Neural cell (in vitro differentiated cells): ENCODE data around the gene HIVEP3. TPM values are rescaled to one million over a fixed set of nuclear protein-coding genes. Genes with fewer than 3 reads are reported as not detected.

ENCODE experiments used
- H2AFZ ChIP-seq: fragments of 200-600, 300-800 bp; sonication (generic), shearing (Covaris generic); 2 replicates; pipeline ENCODE4 v1.6.0; 2014; ENCODE audit warnings: low read depth, mild to moderate bottlenecking, antibody characterized with exemption, low read length, moderate library complexity
- H3F3A ChIP-seq: fragments of 200-600 bp; shearing (Covaris generic); 2 replicates; pipeline ENCODE4 v1.6.1; 2016; ENCODE audit warnings: mild to moderate bottlenecking, moderate library complexity, mixed read lengths, antibody characterized with exemption, low read length; ENCODE audit not compliant: insufficient read depth, poor library complexity, severe bottlenecking
- H3K27ac ChIP-seq: fragments of 200-600, 300-800 bp; sonication (generic), shearing (Covaris generic); 2 replicates; pipeline ENCODE4 v1.5.1; 2014; ENCODE audit warnings: mild to moderate bottlenecking, low read length, moderate library complexity
- H3K27me3 ChIP-seq: fragments of 300-800, 200-600 bp; sonication (generic), shearing (Covaris generic); 2 replicates; pipeline ENCODE4 v1.6.0; 2014; ENCODE audit warnings: mild to moderate bottlenecking, low read depth, low read length, moderate library complexity; ENCODE audit not compliant: insufficient read depth
- H3K36me3 ChIP-seq: fragments of 300-800, 200-600 bp; sonication (generic), shearing (Covaris generic); 2 replicates; pipeline ENCODE4 v1.5.1; 2014; ENCODE audit warnings: mild to moderate bottlenecking, antibody characterized with exemption, low read length, moderate library complexity; ENCODE audit not compliant: insufficient read depth
- H3K4me2 ChIP-seq: fragments of 300-800, 200-600 bp; sonication (generic), shearing (Covaris generic); 2 replicates; pipeline ENCODE4 v1.6.0; 2014; ENCODE audit warnings: mild to moderate bottlenecking, low read length
- H3K4me3 ChIP-seq: fragments of 300-800, 200-600 bp; sonication (generic), shearing (Covaris generic); 2 replicates; pipeline ENCODE4 v1.5.1; 2014; ENCODE audit warnings: mild to moderate bottlenecking, low read length, moderate library complexity
- H3K79me2 ChIP-seq: fragments of 200-600 bp; shearing (Covaris generic); replicated peaks from 2 replicates; pipeline ENCODE4 v1.6.0; 2014; ENCODE audit warnings: mild to moderate bottlenecking, low read length, moderate library complexity; ENCODE audit not compliant: insufficient read depth
- H3K9ac ChIP-seq: fragments of 300-800, 200-600 bp; sonication (generic), shearing (Covaris generic); 2 replicates; pipeline ENCODE4 v1.6.1; 2016; ENCODE audit warnings: mild to moderate bottlenecking, low read length, mixed read lengths
- H3K9me2 ChIP-seq: fragments of 200-600 bp; shearing (Covaris generic); 2 replicates; pipeline ENCODE4 v1.6.1; 2016; ENCODE audit warnings: mild to moderate bottlenecking, low read length, mixed read lengths; ENCODE audit not compliant: insufficient read depth
- H3K9me3 ChIP-seq: fragments of 200-600, 300-800 bp; sonication (generic), shearing (Covaris generic); 2 replicates; pipeline ENCODE4 v1.6.1; 2016; ENCODE audit warnings: mild to moderate bottlenecking, mixed run types, low read length, moderate library complexity, mixed read lengths
- H4K20me1 ChIP-seq: fragments of 200-600 bp; shearing (Covaris generic); 2 replicates; pipeline ENCODE4 v1.6.1; 2016; ENCODE audit warnings: mild to moderate bottlenecking, mixed run types; ENCODE audit not compliant: insufficient read depth
- EP300 ChIP-seq: fragments of 450-650 bp; conservative IDR thresholded peaks from 2 replicates; pipeline ENCODE4 v1.6.1; 2014; ENCODE audit warnings: antibody characterized with exemption, mild to moderate bottlenecking, moderate library complexity; ENCODE audit not compliant: poor library complexity, severe bottlenecking
- EZH2 ChIP-seq: fragments of 200-600, 300-800 bp; shearing (Covaris generic), sonication (generic); IDR thresholded peaks from 2 replicates; pipeline ENCODE4 v1.6.1; 2014; ENCODE audit warnings: antibody characterized with exemption, low read length, borderline replicate concordance, mild to moderate bottlenecking; ENCODE audit not compliant: insufficient read depth, poor library complexity, severe bottlenecking
- MXI1 ChIP-seq: fragments of 450-650 bp; conservative IDR thresholded peaks from 2 replicates; pipeline ENCODE4 v1.6.1; 2014; ENCODE audit warnings: antibody characterized with exemption, mild to moderate bottlenecking; ENCODE audit not compliant: poor library complexity, severe bottlenecking
- POLR2AphosphoS5 ChIP-seq: IDR thresholded peaks from 2 replicates; pipeline ENCODE4 v1.6.1; 2012
- RAD21 ChIP-seq: fragments of 450-650 bp; conservative IDR thresholded peaks from 2 replicates; pipeline ENCODE4 v1.6.1; 2014; ENCODE audit warnings: antibody characterized with exemption, mild to moderate bottlenecking, moderate library complexity
- REST ChIP-seq: IDR thresholded peaks from 2 replicates; pipeline ENCODE4 v1.6.1; 2012; ENCODE audit warnings: borderline replicate concordance
- SMC3 ChIP-seq: fragments of 450-650 bp; conservative IDR thresholded peaks from 2 replicates; pipeline ENCODE4 v1.6.1; 2014; ENCODE audit warnings: antibody characterized with exemption, mild to moderate bottlenecking, moderate library complexity; ENCODE audit not compliant: poor library complexity
- TAF1 ChIP-seq: IDR thresholded peaks from 2 replicates; pipeline ENCODE4 v1.6.1; 2012; ENCODE audit warnings: low read depth
- polyA plus RNA-seq: library from polyadenylated mRNA; depleted of rRNA; stranded (reverse); fragments of >200 nt; gene quantifications from 2 replicates; pipeline ENCODE4 v1.2.3, GENCODE V29; 2014
- TF ChIP-seq, protein P1 (sequence below): fragments of 450-650 bp; IDR thresholded peaks from 2 replicates; pipeline ENCODE4 v1.5.1; 2014; ENCODE audit warnings: antibody characterized with exemption, mild to moderate bottlenecking, moderate library complexity; ENCODE audit not compliant: poor library complexity, severe bottlenecking

HIVEP3 gene
- polyA plus RNA-seq, 1 donor from 2014 or later = 2.6 TPM

DNA sequence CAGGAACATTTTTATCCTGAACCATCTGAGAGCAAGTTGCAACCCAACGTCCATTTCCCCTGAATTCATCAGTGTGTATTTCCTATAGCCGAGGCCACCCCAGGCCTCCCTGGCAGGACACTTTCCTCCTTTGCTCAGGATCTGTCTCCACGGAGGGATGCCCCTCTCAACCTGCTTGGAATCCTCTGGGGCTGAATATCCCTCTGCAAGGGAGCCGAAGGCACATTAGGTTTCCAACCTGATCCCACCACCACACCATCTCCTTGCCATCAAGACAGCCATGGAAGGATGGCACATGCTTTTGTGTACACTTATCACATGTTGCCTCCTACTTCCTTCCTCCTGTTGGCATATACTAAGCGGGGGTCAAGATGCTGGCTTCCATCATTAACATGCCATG lies 359.4 kb downstream of the HIVEP3 start:
- no peak for TF ChIP-seq TAF1
- no peak for TF ChIP-seq MXI1
- TF ChIP-seq POLR2AphosphoS5 = no peak
- TF ChIP-seq RAD21 = no peak
- no peak for TF ChIP-seq SMC3
- TF ChIP-seq EZH2 = no peak
- TF ChIP-seq, protein P1, sequence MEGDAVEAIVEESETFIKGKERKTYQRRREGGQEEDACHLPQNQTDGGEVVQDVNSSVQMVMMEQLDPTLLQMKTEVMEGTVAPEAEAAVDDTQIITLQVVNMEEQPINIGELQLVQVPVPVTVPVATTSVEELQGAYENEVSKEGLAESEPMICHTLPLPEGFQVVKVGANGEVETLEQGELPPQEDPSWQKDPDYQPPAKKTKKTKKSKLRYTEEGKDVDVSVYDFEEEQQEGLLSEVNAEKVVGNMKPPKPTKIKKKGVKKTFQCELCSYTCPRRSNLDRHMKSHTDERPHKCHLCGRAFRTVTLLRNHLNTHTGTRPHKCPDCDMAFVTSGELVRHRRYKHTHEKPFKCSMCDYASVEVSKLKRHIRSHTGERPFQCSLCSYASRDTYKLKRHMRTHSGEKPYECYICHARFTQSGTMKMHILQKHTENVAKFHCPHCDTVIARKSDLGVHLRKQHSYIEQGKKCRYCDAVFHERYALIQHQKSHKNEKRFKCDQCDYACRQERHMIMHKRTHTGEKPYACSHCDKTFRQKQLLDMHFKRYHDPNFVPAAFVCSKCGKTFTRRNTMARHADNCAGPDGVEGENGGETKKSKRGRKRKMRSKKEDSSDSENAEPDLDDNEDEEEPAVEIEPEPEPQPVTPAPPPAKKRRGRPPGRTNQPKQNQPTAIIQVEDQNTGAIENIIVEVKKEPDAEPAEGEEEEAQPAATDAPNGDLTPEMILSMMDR = no peak
- TF ChIP-seq REST = no peak
- TF ChIP-seq EP300 = no peak
- H2AFZ ChIP-seq = no peak overlapping the region
- H3K9me2 ChIP-seq = no peaks in the 10 kb centered on the region
- H4K20me1 ChIP-seq = no peaks in the 10 kb centered on the region
- H3F3A ChIP-seq = no peaks in the 10 kb centered on the region
- no peaks in the 10 kb centered on the region for H3K36me3 ChIP-seq
- no peak overlapping the region for H3K4me2 ChIP-seq
- no peak overlapping the region for H3K9ac ChIP-seq
- no peak overlapping the region for H3K27ac ChIP-seq
- no peaks in the 10 kb centered on the region for H3K9me3 ChIP-seq
- no peak overlapping the region for H3K4me3 ChIP-seq
- no peaks in the 10 kb centered on the region for H3K27me3 ChIP-seq
- H3K79me2 ChIP-seq = no peaks in the 10 kb centered on the region

GRCh38 chr1:41558761-41559171 lies 360.0 kb downstream of the HIVEP3 start:
- H3K79me2 ChIP-seq = no peaks in the 10 kb centered on the region
- H3F3A ChIP-seq = no peaks in the 10 kb centered on the region
- TF ChIP-seq RAD21 (no peak), EZH2 (no peak), TAF1 (no peak), POLR2AphosphoS5 (no peak), SMC3 (no peak), REST (no peak), MXI1 (no peak), EP300 (no peak)
- TF ChIP-seq, protein P1 = no peak
- no peak overlapping the region for H3K4me3 ChIP-seq
- H3K27me3 ChIP-seq = no peaks in the 10 kb centered on the region
- no peak overlapping the region for H2AFZ ChIP-seq
- H3K9me2 ChIP-seq = no peaks in the 10 kb centered on the region
- H3K36me3 ChIP-seq = no peaks in the 10 kb centered on the region
- no peaks in the 10 kb centered on the region for H3K9me3 ChIP-seq
- no peak overlapping the region for H3K4me2 ChIP-seq
- H3K9ac ChIP-seq = no peak overlapping the region
- H3K27ac ChIP-seq = no peak overlapping the region
- no peaks in the 10 kb centered on the region for H4K20me1 ChIP-seq
